ENCODE results near the gene PLA2G1B. TPM values are rescaled to one million over a fixed set of nuclear protein-coding genes. Genes with fewer than 3 reads are reported as not detected.
A peak's percentile ranks its signal among the peaks of the same experiment; 100 is the strongest.
"Not testable (repeated sequence)": the region's sequence is repeated elsewhere in the genome, so short reads cannot be mapped to it uniquely, and the experiment has no call there.

PLA2G1B gene
- total and polyA plus RNA-seq, 11 donors: 0.93 to 2.0 (median 1.5) TPM; not detected in 7

DNA sequence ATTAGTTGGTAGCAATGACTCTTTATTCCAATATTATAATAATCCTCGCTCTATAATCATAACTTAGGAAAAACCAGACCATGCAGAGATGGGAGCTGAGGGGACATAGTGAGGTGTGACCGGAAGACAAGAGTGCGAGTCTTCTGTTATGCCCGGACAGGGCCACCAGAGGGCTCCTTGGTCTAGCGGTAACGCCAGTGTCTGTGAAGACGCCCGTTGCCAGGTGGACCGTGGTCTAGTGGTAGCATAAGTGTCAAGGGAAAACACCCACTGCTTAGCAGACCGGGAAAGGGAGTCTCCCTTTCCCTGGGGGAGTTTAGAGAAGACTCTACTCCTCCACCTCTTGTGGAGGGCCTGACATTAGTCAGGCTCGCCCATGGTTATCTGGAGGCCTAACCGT lies 7.9 kb upstream of the PLA2G1B start:
- H3K27ac ChIP-seq; H3K36me3 ChIP-seq; H3K27me3 ChIP-seq; intact Hi-C loops (cut with DNase I); H3K4me3 ChIP-seq; H3K4me1 ChIP-seq; ATAC-seq; H3K9me3 ChIP-seq: not testable (repeated sequence)
- 17 to 22% (median 18%) methylated on average over 12 of the region's 12 CpGs for WGBS, 4 donors
- TF ChIP-seq, protein P1, sequence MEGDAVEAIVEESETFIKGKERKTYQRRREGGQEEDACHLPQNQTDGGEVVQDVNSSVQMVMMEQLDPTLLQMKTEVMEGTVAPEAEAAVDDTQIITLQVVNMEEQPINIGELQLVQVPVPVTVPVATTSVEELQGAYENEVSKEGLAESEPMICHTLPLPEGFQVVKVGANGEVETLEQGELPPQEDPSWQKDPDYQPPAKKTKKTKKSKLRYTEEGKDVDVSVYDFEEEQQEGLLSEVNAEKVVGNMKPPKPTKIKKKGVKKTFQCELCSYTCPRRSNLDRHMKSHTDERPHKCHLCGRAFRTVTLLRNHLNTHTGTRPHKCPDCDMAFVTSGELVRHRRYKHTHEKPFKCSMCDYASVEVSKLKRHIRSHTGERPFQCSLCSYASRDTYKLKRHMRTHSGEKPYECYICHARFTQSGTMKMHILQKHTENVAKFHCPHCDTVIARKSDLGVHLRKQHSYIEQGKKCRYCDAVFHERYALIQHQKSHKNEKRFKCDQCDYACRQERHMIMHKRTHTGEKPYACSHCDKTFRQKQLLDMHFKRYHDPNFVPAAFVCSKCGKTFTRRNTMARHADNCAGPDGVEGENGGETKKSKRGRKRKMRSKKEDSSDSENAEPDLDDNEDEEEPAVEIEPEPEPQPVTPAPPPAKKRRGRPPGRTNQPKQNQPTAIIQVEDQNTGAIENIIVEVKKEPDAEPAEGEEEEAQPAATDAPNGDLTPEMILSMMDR (IDR thresholded peaks at IDR 0.05): peak; percentile 35 to 72 (median 57)
- DNase-seq: peak in 4 of 5 donors; percentile 39 to 66 (median 56)

DNA sequence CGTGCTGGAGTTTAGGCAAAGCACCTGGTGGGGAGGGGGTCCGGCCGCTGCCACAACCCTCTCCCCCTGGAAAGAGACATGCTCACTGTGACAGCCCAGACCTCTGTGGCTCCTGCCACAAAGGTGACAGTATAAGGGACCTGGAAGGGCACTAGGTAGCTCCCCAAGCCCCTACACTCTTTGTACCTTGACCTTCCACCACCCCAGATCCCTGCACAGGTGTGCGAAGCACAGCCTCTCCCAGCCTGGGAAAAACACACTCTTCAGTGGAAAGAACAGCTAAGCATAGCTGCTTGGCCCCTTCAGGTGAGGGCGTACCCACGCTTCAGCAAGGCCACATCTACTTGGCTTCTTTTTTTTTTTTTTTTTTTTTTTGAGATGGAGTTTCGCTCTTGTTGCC lies 4.9 kb upstream of the PLA2G1B start:
- H3K27me3 ChIP-seq: no peaks in the 10 kb centered on the region
- H3K4me3 ChIP-seq: no peak overlapping the region
- DNase-seq (no peak), ATAC-seq (no peak)
- no peak overlapping the region for H3K27ac ChIP-seq
- H3K36me3 ChIP-seq: no peaks in the 10 kb centered on the region
- WGBS, 4 donors: 83 to 89% (median 85%) methylated on average over 7 of the region's 7 CpGs
- intact Hi-C loops (cut with DNase I): no loop called here
- TF ChIP-seq POLR2A (IDR thresholded peaks at IDR 0.05): no peak
- TF ChIP-seq, protein P1 (IDR thresholded peaks at IDR 0.05): no peak
- H3K4me1 ChIP-seq: no peaks in the 10 kb centered on the region
- no peaks in the 10 kb centered on the region for H3K9me3 ChIP-seq

DNA sequence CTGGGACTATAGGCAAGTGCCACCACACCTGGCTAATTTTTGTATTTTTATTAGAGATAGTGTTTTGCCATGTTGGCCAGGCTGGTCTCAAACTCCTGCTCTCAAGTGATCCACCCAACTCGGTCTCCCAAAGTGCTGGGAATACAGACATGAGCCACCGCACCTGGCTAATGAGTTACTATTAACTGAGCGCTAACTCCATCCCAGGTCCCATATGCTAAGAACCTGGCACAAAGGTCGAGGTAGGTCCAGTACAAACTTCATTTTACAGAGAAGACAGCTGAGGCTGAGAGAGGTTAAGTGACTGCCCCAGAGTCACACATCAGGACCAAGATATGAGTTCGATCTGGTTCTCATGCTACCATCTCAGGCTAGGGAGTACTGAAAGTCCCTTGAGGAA lies 4.5 kb upstream of the PLA2G1B start:
- TF ChIP-seq POLR2A (IDR thresholded peaks at IDR 0.05): no peak
- TF ChIP-seq, protein P1 (IDR thresholded peaks at IDR 0.05): no peak
- Histone ChIP-seq H3K4me1 (no peaks in the 10 kb centered on the region), H3K9me3 (no peaks in the 10 kb centered on the region), H3K27me3 (no peaks in the 10 kb centered on the region), H3K4me3 (no peak overlapping the region), H3K36me3 (no peaks in the 10 kb centered on the region), H3K27ac (no peak overlapping the region)
- DNase-seq (no peak), ATAC-seq (no peak)
- intact Hi-C loops (cut with DNase I): no loop called here
- 73 to 85% (median 81%) methylated on average over 5 of the region's 5 CpGs for WGBS, 4 donors

DNA sequence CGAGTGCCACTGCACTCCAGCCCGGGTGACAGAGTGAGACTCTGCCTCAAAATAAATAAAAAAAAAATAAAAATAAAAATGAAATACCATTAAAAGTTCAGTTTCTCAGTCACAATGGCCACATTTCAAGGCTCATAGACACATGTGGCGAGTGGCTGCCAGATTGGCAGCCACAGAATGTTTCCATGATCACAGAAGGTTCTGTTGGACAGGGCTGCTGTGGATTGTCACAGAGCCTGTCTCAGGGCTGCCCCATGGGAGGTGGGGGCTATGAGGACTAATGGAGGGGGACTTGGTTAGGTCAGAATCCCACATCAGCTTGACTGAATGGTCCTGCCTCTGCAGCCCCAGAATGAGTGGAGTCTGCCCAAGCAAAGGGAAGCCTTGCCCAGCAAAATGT lies 3.8 kb upstream of the PLA2G1B start:
- intact Hi-C loops (cut with DNase I): no loop called here
- TF ChIP-seq POLR2A (IDR thresholded peaks at IDR 0.05): no peak
- TF ChIP-seq, protein P1 (IDR thresholded peaks at IDR 0.05): no peak
- H3K4me3 ChIP-seq: no peak overlapping the region
- WGBS, 4 donors: 42 to 58% (median 51%) methylated on average over 3 of the region's 3 CpGs
- H3K27me3 ChIP-seq: no peaks in the 10 kb centered on the region
- H3K4me1 ChIP-seq: no peaks in the 10 kb centered on the region
- no peak overlapping the region for H3K27ac ChIP-seq
- no peaks in the 10 kb centered on the region for H3K9me3 ChIP-seq
- no peaks in the 10 kb centered on the region for H3K36me3 ChIP-seq
- DNase-seq (no peak), ATAC-seq (no peak)

All from heart left ventricle (tissue), 16 donors.